Measurements from ENCODE around the gene CBR1. TPM values are rescaled to one million over a fixed set of nuclear protein-coding genes. Genes with fewer than 3 reads are reported as not detected.

Gene CBR1
- total and polyA plus RNA-seq, 2 donors (not counting 3 experiments of a cell fraction or from before 2014, with no cell fraction given): 41.3 to 124 TPM

DNA sequence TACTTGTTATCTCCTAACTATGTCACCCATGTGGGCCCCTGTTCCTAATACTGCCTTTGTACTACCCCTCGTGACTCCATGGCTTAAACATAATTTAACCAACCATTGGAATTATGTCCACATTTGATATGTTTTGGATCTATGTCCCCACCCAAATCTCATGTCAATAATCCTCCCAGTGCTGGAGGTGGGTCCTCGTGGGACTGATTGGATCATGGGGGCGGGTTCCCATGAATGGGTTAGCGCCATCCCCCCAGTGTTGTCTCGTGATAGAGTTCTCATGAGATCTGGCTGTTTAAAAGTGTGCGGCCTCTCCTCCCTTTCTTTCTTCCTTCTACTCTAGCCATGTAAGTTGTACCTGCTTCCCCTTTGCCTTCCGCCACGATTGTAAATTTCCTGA is 9.8 kb downstream of the CBR1 start:
- Histone ChIP-seq H3K27ac (ENCODE audit: insufficient read depth, low read depth, low read length) (no peak overlapping the region), H3K9me3 (replicated peaks; ENCODE audit: control insufficient read depth, insufficient read depth, low read length) (no peaks in the 10 kb centered on the region), H3K27me3 (ENCODE audit: control insufficient read depth in 2 of 2, insufficient read depth in 2 of 2, low read length in 2 of 2) (peaks cover 4 to 14% of the 10 kb centered on the region in 2 experiments), H3K4me1 (ENCODE audit: control insufficient read depth, extremely low read depth, insufficient read depth, low read length) (no peaks in the 10 kb centered on the region), H3K36me3 (ENCODE audit: control insufficient read depth in 2 of 2, extremely low read depth in 1 of 2, insufficient read depth in 2 of 2, low read length in 2 of 2) (no peaks in the 10 kb centered on the region), H3K4me3 (replicated peaks in 1 of 3; ENCODE audit: insufficient read depth in 1 of 3, low read depth in 1 of 3, low read length in 3 of 3) (no peak overlapping the region), H3K79me2 (ENCODE audit: control insufficient read depth, insufficient read depth, low read length) (no peaks in the 10 kb centered on the region), H2AFZ (ENCODE audit: low read depth, low read length) (no peak overlapping the region), H4K20me1 (replicated peaks; ENCODE audit: control insufficient read depth, extremely low read depth, insufficient read depth, low read length) (no peaks in the 10 kb centered on the region), H3K4me2 (ENCODE audit: insufficient read depth, low read length) (no peak overlapping the region), H3K9ac (replicated peaks; ENCODE audit: extremely low read depth, insufficient read depth, low read length) (no peak overlapping the region), H3K9me1 (replicated peaks; ENCODE audit: control insufficient read depth, extremely low read depth, insufficient read depth, low read length) (no peaks in the 10 kb centered on the region)
- ChIA-PET CTCF (no interaction called here), POLR2A (no interaction called here)
- FAIRE-seq (no peak), DNase-seq (ENCODE audit: low read depth, low spot score) (no peak)
- dilution Hi-C loops (cut with MboI; ENCODE audit: extremely low pct_ligation_motif_present, low sequenced_read_pairs) (no loop called here), intact Hi-C loops (cut with micrococcal nuclease) (no loop called here)
- TF ChIP-seq POLR2A (IDR thresholded peaks at IDR 0.05; ENCODE audit: low read depth, low read length) (no peak), MAX (IDR thresholded peaks at IDR 0.05; ENCODE audit: insufficient read depth, insufficient read length) (no peak), EZH2 (IDR thresholded peaks at IDR 0.05; ENCODE audit: borderline replicate concordance, low read depth, low read length, severe bottlenecking) (no peak), GATA2 (IDR thresholded peaks at IDR 0.05; ENCODE audit: insufficient read depth, insufficient read length, low read depth, low read length) (no peak), MYC (IDR thresholded peaks at IDR 0.05; ENCODE audit: low read depth, low read length) (no peak), FOS (IDR thresholded peaks at IDR 0.05; ENCODE audit: borderline replicate concordance, insufficient read depth, low read length) (no peak)
- TF ChIP-seq, protein P1, sequence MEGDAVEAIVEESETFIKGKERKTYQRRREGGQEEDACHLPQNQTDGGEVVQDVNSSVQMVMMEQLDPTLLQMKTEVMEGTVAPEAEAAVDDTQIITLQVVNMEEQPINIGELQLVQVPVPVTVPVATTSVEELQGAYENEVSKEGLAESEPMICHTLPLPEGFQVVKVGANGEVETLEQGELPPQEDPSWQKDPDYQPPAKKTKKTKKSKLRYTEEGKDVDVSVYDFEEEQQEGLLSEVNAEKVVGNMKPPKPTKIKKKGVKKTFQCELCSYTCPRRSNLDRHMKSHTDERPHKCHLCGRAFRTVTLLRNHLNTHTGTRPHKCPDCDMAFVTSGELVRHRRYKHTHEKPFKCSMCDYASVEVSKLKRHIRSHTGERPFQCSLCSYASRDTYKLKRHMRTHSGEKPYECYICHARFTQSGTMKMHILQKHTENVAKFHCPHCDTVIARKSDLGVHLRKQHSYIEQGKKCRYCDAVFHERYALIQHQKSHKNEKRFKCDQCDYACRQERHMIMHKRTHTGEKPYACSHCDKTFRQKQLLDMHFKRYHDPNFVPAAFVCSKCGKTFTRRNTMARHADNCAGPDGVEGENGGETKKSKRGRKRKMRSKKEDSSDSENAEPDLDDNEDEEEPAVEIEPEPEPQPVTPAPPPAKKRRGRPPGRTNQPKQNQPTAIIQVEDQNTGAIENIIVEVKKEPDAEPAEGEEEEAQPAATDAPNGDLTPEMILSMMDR (IDR thresholded peaks at IDR 0.05; ENCODE audit: extremely low read depth in 1 of 2, insufficient read depth in 1 of 2, low read depth in 1 of 2, low read length in 2 of 2): no peak
- BruUV-seq (replicated peaks): no TSS peak

Data from endothelial cell of umbilical vein (primary cell).